ENCODE data around the gene APP.

Gene APP

GRCh38 chr21:26170471-26171257 lies at the start of gene APP:
Gene APP (minus strand): TSS chr21:26170770. CDS start chr21:26170620, 150 bp downstream.
- intact Hi-C loops (cut with DNase I): loop anchor here (5.0 to 10.0 kb wide), 3 partner anchors 273 to 436 kb away; partner anchors contain the start of genes ATP5PF and GABPA
- peak; percentile 76 to 98 (median 85) for DNase-seq

GRCh38 chr21:26212220-26212619 lies 41.6 kb upstream of the APP start:
- intact Hi-C loops (cut with DNase I): no loop called here
- DNase-seq: no peak

- intact Hi-C loops (cut with DNase I): no loop called here
- DNase-seq: no peak
These were observed 40.0 kb upstream of the APP start for GRCh38 chr21:26210614-26211013.

GRCh38 chr21:26207021-26207420 lies 36.5 kb upstream of the APP start:
- no peak for DNase-seq

GRCh38 chr21:26199456-26199855 lies 28.9 kb upstream of the APP start:
- intact Hi-C loops (cut with DNase I): no loop called here
- DNase-seq: no peak

More at GRCh38 chr21:26207021-26207420, 36.5 kb upstream of the APP start:
- intact Hi-C loops (cut with DNase I): no loop called here

- DNase-seq: no peak
- intact Hi-C loops (cut with DNase I): no loop called here
These were observed 25.1 kb upstream of the APP start for GRCh38 chr21:26195708-26196107.

GRCh38 chr21:26194811-26195251 lies 24.3 kb upstream of the APP start:
- intact Hi-C loops (cut with DNase I): no loop called here
- no peak for DNase-seq

- DNase-seq: no peak
- intact Hi-C loops (cut with DNase I): no loop called here
These were observed 23.8 kb upstream of the APP start for GRCh38 chr21:26194326-26194725.

- intact Hi-C loops (cut with DNase I): no loop called here
- DNase-seq: no peak
These were observed 21.0 kb upstream of the APP start for GRCh38 chr21:26191609-26192008.

- DNase-seq: no peak
- intact Hi-C loops (cut with DNase I): no loop called here
These were observed 17.9 kb upstream of the APP start for GRCh38 chr21:26188422-26188821.

GRCh38 chr21:26185446-26185845 lies 14.9 kb upstream of the APP start:
- DNase-seq: no peak
- intact Hi-C loops (cut with DNase I): no loop called here

- intact Hi-C loops (cut with DNase I): no loop called here
- no peak for DNase-seq
These were observed 14.5 kb upstream of the APP start for GRCh38 chr21:26185021-26185420.

GRCh38 chr21:26179501-26179900 lies 8.9 kb upstream of the APP start:
- no peak for DNase-seq
- intact Hi-C loops (cut with DNase I): loop anchor here (10.0 kb wide), 1 partner anchor 445 kb away; the partner anchor contains the start of genes ATP5PF and GABPA

- intact Hi-C loops (cut with DNase I): loop anchor here (10.0 kb wide), 1 partner anchor 443 kb away; the partner anchor contains the start of genes ATP5PF and GABPA
These were observed 7.3 kb upstream of the APP start for GRCh38 chr21:26177746-26178426.

GRCh38 chr21:26177187-26177586 lies 6.6 kb upstream of the APP start:
- DNase-seq: peak in 2 of 10 donors; percentile 29 to 75
- intact Hi-C loops (cut with DNase I): loop anchor here (10.0 kb wide), 1 partner anchor 442 kb away; the partner anchor contains the start of genes ATP5PF and GABPA

More at GRCh38 chr21:26177746-26178426, 7.3 kb upstream of the APP start:
- DNase-seq: no peak

- intact Hi-C loops (cut with DNase I): loop anchor here (2.0 to 10.0 kb wide), 4 partner anchors 274 to 545 kb away; partner anchors contain the start of genes ATP5PF and GABPA
- DNase-seq: peak in 2 of 10 donors; percentile 11 to 61
These were observed 909 bp upstream of the APP start for GRCh38 chr21:26171258-26172100.

- intact Hi-C loops (cut with DNase I): loop anchor here (5.0 to 10.0 kb wide), 5 partner anchors 53 to 435 kb away; partner anchors contain the start of genes ATP5PF and GABPA
- DNase-seq: peak; percentile 50 to 94 (median 64)
These were observed 729 bp downstream of the APP start for GRCh38 chr21:26169611-26170470.

GRCh38 chr21:26169061-26169610 lies 1.4 kb downstream of the APP start:
- intact Hi-C loops (cut with DNase I): loop anchor here (5.0 kb wide), 2 partner anchors 52 to 157 kb away; no protein-coding TSS in a partner anchor
- DNase-seq: peak in 8 of 10 donors; percentile 24 to 88 (median 46)

GRCh38 chr21:26168371-26168770 lies 2.2 kb downstream of the APP start:
- intact Hi-C loops (cut with DNase I): loop anchor here (5.0 kb wide), 2 partner anchors 51 to 156 kb away; no protein-coding TSS in a partner anchor
- DNase-seq: no peak

Data from posterior cingulate gyrus (tissue), 11 donors.